ENCODE measurements around the gene ABCA8. TPM values are rescaled to one million over a fixed set of nuclear protein-coding genes. Genes with fewer than 3 reads are reported as not detected.
"Not testable (repeated sequence)": the region's sequence is repeated elsewhere in the genome, so short reads cannot be mapped to it uniquely, and the experiment has no call there.

The ABCA8 gene, protein sequence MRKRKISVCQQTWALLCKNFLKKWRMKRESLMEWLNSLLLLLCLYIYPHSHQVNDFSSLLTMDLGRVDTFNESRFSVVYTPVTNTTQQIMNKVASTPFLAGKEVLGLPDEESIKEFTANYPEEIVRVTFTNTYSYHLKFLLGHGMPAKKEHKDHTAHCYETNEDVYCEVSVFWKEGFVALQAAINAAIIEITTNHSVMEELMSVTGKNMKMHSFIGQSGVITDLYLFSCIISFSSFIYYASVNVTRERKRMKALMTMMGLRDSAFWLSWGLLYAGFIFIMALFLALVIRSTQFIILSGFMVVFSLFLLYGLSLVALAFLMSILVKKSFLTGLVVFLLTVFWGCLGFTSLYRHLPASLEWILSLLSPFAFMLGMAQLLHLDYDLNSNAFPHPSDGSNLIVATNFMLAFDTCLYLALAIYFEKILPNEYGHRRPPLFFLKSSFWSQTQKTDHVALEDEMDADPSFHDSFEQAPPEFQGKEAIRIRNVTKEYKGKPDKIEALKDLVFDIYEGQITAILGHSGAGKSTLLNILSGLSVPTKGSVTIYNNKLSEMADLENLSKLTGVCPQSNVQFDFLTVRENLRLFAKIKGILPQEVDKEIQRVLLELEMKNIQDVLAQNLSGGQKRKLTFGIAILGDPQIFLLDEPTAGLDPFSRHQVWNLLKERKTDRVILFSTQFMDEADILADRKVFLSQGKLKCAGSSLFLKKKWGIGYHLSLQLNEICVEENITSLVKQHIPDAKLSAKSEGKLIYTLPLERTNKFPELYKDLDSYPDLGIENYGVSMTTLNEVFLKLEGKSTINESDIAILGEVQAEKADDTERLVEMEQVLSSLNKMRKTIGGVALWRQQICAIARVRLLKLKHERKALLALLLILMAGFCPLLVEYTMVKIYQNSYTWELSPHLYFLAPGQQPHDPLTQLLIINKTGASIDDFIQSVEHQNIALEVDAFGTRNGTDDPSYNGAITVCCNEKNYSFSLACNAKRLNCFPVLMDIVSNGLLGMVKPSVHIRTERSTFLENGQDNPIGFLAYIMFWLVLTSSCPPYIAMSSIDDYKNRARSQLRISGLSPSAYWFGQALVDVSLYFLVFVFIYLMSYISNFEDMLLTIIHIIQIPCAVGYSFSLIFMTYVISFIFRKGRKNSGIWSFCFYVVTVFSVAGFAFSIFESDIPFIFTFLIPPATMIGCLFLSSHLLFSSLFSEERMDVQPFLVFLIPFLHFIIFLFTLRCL (N-terminal part only)
- 38.6 TPM for total RNA-seq
- long read RNA-seq, full-length matches to known transcripts: 1 of 13 reads
- long read RNA-seq, partial matches to known transcripts: 6 of 13 reads
- long read RNA-seq, other reads (novel, unspliced or antisense): 6 of 13 reads

DNA sequence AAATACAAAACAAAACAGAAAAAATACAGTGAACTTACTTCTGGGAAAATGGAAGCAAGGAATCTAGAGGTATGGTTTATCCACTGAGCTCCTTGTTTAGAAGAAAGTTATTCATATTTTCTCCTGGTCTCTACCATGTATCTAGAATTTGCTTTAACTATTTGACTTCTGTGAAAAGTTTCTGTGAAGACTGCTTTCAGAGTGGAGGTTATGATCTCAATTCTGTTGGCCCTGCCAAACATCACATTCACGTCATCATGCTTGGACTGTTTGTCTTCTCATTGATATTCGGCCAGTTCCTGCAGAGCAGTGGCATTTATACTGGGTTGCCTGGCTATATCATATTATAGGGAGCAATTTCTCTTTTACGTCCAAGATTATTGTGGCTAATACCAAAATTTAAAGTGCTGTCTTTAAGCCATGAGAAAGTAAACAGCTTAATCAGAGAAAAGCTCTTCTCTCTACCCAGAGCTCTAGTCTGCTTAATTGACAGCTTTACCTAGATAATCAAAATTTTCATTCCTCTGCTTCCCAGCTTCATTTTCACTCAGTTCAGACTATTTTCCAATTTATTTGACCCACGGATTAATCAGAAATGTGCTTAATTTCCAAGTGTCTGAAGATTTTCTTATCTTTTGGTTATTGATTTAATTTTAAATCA lies at the start of gene ABCA8:
ABCA8 (minus strand) TSS at position 212 of the 661 bp plus-strand sequence. CDS start 13,358 bp downstream, outside the sequence.
- no peak for DNase-seq
- intact Hi-C loops (cut with micrococcal nuclease): no loop called here

DNA sequence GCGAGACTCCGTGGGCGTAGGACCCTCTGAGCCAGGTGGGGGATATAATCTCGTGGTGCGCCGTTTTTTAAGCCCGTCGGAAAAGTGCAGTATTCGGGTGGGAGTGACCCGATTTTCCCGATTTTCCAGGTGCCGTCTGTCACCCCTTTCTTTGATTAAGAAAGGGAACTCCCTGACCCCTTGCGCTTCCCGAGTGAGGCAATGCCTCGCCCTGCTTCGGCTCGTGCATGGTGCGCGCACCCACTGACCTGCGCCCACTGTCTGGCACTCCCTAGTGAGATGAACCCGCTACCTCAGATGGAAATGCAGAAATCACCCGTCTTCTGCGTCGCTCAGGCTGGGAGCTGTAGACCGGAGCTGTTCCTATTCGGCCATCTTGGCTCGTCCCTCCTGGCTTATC lies 49.6 kb upstream of the ABCA8 start:
- ATAC-seq; intact Hi-C loops (cut with micrococcal nuclease); DNase-seq: not testable (repeated sequence)

More for the DNA sequence above, at the start of gene ABCA8:
- ATAC-seq: peak; percentile 87

DNA sequence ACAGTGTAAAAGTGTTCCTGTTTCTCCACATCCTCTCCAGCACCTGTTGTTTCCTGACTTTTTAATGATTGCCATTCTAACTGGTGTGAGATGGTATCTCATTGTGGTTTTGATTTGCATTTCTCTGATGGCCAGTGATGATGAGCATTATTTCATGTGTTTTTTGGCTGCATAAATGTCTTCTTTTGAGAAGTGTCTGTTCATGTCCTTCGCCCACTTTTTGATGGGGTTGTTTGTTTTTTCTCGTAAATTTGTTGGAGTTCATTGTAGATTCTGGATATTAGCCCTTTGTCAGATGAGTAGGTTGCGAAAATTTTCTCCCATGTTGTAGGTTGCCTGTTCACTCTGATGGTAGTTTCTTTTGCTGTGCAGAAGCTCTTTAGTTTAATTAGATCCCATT lies 44.6 kb upstream of the ABCA8 start:
- ATAC-seq; DNase-seq; intact Hi-C loops (cut with micrococcal nuclease): not testable (repeated sequence)

DNA sequence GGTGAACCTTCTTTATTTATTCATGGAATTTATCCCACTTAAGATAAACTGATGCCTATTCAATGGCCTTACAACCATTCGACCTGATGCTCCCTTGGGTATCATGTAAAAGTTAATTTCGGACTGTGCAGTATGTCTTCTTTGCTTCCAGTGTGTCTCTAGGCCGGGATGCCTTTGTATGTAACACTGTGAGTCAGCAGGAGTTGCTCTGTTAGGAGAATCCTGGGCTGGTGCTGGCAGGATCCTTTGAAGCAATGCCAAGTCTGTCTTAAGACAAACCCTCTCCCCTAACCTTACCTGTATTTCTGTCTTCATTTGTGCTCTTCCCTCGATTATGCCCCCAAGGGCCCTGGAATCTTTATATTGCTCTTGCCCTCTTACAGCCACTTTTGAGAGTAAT lies 37.9 kb upstream of the ABCA8 start:
- DNase-seq (no peak), ATAC-seq (no peak)

DNA sequence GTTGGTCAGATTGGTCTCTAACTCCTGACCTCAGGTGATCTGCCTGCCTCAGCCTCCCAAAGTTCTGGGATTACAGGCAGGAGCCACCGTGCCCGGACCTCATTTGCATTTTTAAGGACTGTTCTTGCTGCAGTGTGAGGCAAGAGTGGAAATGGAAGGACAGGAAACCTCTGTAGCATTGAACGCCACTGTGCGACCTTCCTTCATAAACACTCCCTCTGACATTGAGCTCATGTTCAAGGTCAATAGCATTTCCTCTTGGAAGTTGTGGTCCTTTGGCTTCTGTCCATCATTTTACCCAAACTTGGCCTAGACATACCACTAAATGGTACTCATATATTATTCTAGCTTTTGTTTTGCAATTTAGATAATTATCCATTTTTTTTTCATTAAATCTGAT lies 32.8 kb upstream of the ABCA8 start:
- DNase-seq (no peak), ATAC-seq (no peak)
- intact Hi-C loops (cut with micrococcal nuclease): no loop called here

More for the DNA sequence above, 37.9 kb upstream of the ABCA8 start:
- intact Hi-C loops (cut with micrococcal nuclease): no loop called here

DNA sequence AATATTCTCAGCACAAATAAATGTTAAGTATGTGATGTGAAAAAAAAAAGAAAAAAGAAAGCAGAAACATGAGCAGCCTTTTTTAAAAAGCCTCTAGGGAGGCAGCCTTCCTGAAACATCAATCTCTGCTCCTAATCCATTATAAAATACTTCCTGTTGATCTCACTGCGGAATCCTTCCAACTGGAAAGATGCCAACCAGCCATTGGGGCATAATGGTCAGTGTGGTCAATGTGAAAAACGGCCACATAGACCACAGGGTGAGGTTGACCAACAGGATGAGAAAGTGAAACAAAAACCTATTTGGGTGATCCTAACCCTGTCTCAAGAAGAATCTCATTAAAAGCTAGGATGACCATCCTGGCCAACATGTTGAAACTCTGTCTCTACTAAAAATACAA lies 26.1 kb upstream of the ABCA8 start:
- intact Hi-C loops (cut with micrococcal nuclease): no loop called here
- peak; percentile 82 for ATAC-seq
- no peak for DNase-seq

DNA sequence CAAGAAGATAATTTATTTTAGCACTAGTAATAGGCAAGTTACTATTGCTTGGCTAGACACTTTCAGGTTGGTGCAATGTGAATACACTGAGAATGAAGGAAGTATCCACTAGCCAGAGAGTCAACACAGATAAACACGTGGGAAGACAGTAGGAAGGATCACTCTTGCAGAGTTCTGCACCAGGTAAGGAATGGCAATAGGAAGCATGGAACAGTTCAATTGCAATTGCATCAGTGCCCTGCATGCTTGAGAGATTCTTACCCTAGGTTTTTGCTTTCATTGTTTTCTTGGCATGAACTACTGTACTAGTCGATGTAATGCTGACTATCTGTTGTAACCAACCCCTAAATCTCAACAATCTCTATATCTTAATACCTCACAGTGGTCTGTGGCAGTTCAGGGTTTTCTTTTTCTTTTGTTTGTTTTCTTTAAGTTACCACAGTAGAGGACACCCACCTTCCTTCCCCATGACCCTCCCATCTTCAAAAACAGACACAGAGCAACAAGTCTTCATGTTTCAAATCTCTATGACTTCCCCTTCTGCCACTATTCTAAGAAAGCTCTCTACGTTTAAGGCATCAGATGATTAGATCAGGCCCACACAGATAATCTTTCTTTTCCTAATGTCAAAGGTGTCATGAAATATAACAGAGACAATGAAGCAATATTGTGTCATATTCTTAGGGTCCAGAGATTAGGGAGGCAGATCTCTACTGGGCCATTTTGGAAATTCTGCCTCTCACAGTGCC lies 18.1 kb upstream of the ABCA8 start:
- peak; percentile 23 for ATAC-seq
- DNase-seq: no peak
- intact Hi-C loops (cut with micrococcal nuclease): no loop called here

DNA sequence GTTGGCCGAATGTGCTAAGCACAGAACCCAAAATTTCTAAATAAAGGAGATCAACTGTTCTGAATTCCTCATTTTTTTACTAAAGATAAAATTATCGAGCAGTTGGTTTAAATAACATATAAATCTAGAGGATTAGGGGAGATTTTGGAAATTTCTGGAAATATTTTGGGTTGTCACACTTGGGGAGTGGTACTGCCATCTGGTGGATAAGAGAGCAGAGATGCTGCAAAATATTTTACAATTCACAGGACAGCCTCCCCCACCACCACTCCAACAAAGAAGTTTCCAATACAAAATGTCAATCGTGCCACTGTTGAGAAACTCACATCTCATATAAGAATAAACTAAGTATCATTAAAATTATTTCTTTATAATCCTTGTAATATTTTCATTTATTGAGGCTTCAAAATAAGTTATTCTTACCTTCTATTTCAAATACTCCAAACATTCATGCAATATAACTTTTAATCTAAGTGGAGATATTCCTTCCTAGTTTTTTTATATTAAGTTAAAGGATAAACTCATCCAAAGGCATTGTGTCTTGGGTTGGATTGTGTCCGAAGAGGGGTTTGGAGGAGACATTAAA lies 17.0 kb upstream of the ABCA8 start:
- DNase-seq (no peak), ATAC-seq (peak; percentile 62)
- intact Hi-C loops (cut with micrococcal nuclease): no loop called here

DNA sequence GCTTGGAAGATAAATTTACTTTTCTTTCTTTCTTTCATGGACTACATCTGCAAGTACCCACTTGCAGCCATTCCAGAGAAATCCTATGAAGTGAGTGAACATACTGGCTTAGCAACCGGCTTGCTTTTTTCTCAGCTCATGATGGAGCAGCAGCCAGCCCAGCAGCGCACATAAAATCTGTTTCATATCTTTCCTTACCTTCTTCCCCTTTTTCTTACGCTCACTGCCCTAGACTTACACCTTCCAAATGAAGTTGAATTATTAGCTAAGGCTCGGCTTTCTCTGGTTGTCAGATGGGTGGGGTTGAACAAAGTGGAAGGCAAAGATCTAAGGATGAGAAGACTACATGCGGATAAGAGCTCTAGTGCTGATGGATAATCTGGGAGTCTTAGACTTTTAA lies 13.9 kb upstream of the ABCA8 start:
- ATAC-seq (no peak), DNase-seq (no peak)

DNA sequence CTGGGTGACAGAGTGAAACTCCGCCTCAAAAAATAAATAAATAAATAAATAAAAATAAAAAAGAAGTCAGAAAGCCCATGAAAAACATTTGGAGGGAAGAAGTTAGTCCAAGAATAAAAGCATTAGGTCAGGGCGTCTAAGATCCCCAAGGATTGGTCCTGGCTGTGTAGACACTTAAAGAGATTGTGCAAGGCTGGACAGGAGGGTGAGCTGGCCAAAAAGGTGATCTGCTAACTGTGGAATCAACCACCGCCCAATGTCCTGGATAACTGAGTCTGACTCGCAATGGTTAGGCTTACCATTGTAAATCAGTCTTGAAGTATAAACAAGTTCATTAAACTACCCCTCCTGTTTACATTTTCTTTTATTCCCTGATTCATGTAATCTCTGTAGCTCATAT lies 8.8 kb upstream of the ABCA8 start:
- DNase-seq (peak; percentile 36), ATAC-seq (peak; percentile 89)
- intact Hi-C loops (cut with micrococcal nuclease): loop anchor here (10.0 kb wide), 1 partner anchor 189 kb away; no protein-coding TSS in a partner anchor

More for the DNA sequence above, 13.9 kb upstream of the ABCA8 start:
- intact Hi-C loops (cut with micrococcal nuclease): loop anchor here (10.0 kb wide), 1 partner anchor 194 kb away; no protein-coding TSS in a partner anchor

DNA sequence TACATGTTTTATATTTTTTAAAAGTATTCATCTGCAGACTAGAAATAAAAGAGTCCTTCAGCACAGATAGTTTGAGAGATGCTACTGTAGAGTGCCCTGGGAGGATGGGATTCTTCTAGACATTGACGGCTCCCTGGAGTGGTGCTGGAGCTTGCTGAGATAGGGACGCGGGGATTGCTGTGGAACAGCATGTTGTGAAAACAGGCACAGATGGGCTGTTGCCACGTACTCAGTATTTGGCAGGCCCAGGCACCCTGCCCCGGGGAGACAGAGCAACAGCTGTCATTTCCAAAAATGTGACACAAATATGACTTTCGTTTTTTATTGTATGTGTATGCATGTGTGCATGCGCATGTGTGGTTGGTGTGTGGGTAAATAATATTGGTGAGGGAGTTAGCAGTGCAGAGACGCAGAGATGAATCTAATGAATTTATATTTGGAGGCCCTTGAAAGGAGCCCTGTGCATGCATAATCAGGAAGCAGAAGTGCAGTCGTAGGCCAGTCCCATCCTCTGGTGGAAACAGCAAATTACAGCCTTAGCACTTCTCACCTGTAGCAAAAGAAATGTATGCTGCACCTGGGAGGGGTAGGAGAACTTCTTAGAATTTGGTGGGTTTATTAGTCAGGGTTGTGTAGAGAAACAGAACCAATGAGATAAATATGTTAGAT lies 6.2 kb upstream of the ABCA8 start:
- ATAC-seq (peak; percentile 93), DNase-seq (peak; percentile 72)
- intact Hi-C loops (cut with micrococcal nuclease): loop anchor here (10.0 kb wide), 1 partner anchor 187 kb away; no protein-coding TSS in a partner anchor

DNA sequence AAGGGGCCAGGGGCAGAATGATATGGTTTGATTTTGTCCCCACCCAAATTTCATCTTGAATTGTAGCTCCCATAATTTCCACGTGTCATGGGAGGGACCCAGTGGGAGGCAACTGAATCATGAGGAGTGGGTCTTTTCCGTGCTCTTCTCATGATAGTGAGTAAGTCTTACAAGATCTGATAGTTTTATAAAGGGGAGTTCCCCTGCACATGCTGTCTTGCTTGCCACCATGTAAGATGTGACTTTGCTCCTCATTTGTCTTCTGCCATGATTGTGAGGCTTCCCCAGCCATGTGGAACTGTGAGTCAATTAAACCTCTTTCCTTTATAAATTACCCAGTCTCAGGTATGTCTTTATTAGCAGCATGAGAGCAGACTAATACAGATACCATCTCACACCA lies 3.9 kb upstream of the ABCA8 start:
- intact Hi-C loops (cut with micrococcal nuclease); ATAC-seq: not testable (repeated sequence)

DNA sequence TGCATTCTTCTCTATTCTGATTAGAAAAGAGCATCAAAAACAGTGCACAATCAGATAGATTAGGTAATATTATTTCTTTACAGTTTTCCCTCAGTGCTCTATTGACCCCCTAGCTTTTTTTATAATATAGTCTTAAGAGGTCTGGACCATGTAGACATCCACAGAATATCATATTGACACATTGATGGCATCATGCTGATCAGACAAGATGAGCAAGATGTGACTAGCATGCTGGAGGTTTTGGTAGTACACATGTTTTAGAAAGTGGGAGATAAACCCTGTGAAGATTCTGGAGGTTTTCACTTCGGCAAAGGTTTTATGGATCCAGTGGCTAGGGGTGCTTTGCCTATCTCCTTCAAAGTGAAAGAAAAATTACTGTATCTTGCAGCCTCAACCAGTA lies 2.8 kb upstream of the ABCA8 start:
- ATAC-seq: no peak
- no peak for DNase-seq
- intact Hi-C loops (cut with micrococcal nuclease): no loop called here

More for the DNA sequence above, 3.9 kb upstream of the ABCA8 start:
- not testable (repeated sequence) for DNase-seq

DNA sequence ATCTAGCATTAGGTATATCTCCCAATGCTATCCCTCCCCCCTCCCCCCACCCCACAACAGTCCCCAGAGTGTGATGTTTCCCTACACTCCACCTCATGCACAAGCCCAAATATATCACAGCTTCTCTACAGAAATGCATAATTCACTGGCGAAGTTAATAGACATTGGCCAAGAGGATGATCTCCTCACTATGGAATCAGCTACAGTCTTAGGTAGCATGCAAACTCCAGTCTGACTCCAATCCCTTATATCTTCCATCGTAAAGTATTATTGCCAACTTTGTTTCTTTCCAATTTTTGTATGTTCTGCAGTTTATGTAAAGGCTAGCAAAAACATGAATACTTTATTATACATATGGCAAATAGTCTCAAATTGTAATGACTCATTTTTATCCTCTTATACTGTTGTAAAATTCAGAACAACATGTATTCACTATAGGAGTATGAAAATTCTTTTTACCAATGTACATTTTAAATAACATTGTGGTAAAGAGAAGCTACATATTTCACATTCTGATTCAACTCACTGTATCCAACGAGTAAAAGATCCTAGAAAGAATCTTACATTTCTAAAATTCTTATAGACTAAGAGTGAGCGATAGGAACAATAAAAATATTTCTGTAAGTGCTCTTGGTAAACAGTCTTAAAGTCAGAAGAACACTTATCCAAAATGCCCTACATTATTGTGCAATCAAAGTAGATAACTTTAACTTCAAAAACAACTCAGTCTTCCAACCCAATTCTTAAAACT lies 871 bp downstream of the ABCA8 start:
- ATAC-seq (peak; percentile 30), DNase-seq (no peak)
- intact Hi-C loops (cut with micrococcal nuclease): no loop called here

DNA sequence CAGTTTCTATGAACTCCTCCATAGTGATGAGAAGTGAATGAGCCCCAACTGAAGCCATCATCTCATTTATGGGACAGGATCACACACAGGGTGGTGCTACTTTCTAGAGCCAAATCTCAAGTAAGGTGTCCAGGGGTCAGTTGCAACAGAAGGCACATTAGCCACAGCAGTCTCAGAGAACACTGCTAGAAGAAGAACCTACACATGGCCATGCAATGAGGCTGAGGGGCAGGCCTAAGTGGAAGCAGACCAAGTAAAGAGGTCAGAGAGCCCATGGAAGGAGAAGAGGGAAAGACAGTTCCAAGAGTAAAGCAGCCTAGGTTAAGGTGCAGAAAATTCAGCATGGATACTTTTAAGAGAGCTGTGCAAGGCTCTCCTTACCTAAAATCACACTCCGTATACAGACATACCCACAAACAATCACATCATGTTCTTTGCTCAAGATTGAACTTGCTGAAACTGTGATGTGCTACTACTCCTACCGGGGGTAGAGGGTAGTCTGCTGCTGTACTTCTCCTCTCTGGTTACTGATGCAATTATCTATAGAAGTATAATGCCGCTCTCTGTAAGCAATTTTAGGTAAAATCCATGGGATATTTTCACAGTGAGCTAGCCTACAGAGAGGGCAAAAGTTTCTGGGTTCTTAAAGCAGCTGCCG lies 1.7 kb downstream of the ABCA8 start:
- intact Hi-C loops (cut with micrococcal nuclease): no loop called here
- ATAC-seq (peak; percentile 26), DNase-seq (no peak)

DNA sequence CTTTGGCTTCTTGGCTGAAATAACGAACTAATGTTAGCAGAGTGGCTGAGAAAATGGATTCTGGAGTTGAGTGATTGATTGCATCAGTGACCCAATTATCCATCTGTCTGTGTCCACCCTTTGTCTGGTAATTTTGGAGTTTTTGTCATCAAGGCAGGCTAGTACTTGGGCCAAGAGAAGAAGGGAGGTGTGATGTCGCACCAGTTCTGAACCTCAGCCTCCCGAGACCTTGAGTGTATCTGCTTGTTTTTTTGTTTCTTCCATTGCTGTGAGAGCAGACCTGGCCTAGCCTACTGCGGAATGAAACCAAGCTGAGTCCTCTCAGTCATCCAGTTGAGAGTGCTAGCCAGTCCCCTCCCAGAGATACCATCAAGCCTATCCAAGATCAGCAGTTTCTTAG lies 4.5 kb downstream of the ABCA8 start:
- ATAC-seq (peak; percentile 61), DNase-seq (no peak)
- intact Hi-C loops (cut with micrococcal nuclease): no loop called here
